ENCODE results near the gene MASP1.
"Not testable (repeated sequence)": the region's sequence is repeated elsewhere in the genome, so short reads cannot be mapped to it uniquely, and the experiment has no call there.

MASP1 gene

GRCh38 chr3:187242900-187243299 is 48.6 kb downstream of the MASP1 start:
- no peak for DNase-seq (ENCODE audit: low read depth, low spot score)
- no peak for TF ChIP-seq CTCF (IDR thresholded peaks at IDR 0.05; ENCODE audit: low read depth, low read length)
- in situ Hi-C loops (cut with HindIII; ENCODE audit: low sequenced_read_pairs): no loop called here
- no peak overlapping the region for H3K4me3 ChIP-seq (ENCODE audit: low read depth, low read length)

DNA sequence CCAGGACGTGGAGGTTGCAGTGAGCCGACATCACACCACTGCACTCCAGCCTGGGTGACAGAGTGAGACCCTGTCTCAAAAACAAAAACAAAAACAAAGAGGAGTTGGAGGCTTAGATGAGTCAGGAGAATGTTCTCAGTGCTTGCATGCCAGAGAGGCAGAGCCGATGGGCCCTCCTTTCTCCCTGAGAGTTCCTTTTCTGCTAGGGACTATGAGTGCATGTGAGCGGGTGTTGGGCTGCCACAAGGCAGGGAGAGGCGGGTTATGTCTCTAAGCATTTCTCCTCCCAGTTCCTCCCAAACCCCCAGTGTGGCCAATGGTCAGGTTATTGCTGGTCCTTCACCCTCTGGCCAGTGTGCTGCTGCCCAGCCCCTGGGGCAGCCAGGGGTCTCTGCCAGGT is 49.1 kb downstream of the MASP1 start:
- DNase-seq (ENCODE audit: low read depth, low spot score): no peak
- in situ Hi-C loops (cut with HindIII; ENCODE audit: low sequenced_read_pairs): no loop called here
- TF ChIP-seq CTCF (IDR thresholded peaks at IDR 0.05; ENCODE audit: low read depth, low read length): no peak
- no peak overlapping the region for H3K4me3 ChIP-seq (ENCODE audit: low read depth, low read length)

DNA sequence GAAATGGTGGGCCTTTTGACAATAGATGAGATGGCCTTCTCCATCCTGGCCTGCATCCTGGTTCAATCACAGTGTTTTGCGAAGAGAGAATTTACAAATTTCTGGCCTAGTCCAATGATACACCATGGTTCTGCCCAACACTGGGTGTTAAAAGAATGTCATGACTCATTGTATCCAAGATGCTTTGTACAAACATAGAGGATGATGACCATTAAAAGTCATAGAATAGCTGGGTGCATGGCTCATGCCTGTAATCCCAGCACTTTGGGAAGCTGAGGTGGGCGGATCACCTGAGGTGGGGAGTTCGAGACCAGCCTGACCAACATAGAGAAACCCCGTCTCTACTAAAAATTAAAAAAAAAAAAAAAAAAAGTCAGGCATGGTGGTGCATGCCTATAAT is 52.7 kb downstream of the MASP1 start:
- in situ Hi-C loops (cut with HindIII; ENCODE audit: low sequenced_read_pairs); DNase-seq (ENCODE audit: low read depth, low spot score); H3K4me3 ChIP-seq (ENCODE audit: low read depth, low read length): not testable (repeated sequence)

DNA sequence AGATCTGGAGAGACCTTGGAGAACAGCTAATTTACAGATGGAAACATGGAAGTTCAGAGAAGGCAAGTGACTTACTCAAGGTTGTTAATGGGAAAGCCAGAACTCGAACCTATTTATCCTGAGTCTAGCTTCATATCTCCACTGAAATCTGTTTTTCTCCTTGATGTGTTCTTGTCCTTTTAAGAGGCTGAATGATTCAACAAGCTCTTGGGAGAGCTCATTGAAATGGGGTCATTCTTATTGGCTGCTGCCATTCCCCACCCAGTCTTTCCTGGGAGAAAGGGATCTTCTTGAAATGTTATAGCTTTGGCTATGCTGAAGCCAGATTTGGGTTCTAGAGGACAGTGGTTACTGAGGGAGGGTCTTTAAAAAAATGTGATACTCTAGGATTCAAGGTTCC is 53.3 kb downstream of the MASP1 start:
- no peak overlapping the region for H3K4me3 ChIP-seq (ENCODE audit: low read depth, low read length)
- TF ChIP-seq CTCF (IDR thresholded peaks at IDR 0.05; ENCODE audit: low read depth, low read length): no peak
- in situ Hi-C loops (cut with HindIII; ENCODE audit: low sequenced_read_pairs): no loop called here
- DNase-seq (ENCODE audit: low read depth, low spot score): no peak

GRCh38 chr3:187237741-187238140 is 53.8 kb downstream of the MASP1 start:
- no peak for DNase-seq (ENCODE audit: low read depth, low spot score)
- no peak for TF ChIP-seq CTCF (IDR thresholded peaks at IDR 0.05; ENCODE audit: low read depth, low read length)
- no peak overlapping the region for H3K4me3 ChIP-seq (ENCODE audit: low read depth, low read length)
- in situ Hi-C loops (cut with HindIII; ENCODE audit: low sequenced_read_pairs): no loop called here

DNA sequence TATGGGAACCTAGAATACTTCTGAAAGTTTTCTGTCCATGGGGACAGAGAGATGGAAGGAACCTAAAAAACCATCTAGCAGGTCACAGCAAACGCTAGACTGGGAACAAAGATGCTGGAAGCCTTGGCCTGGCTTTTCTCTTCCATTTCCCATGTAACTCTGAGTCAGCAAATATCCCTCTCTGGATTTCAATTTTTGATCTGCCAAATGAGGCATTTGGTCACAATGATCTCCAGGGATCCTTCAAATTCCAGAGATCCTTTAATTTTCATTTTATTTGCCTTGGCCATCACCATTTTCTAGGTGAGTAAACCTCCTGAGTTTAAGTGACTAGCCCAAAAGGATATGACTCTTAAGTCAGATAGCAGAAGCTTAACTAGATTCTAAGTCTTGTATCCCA is 54.6 kb downstream of the MASP1 start:
- TF ChIP-seq CTCF (IDR thresholded peaks at IDR 0.05; ENCODE audit: low read depth, low read length): no peak
- DNase-seq (ENCODE audit: low read depth, low spot score): no peak
- in situ Hi-C loops (cut with HindIII; ENCODE audit: low sequenced_read_pairs): no loop called here
- H3K4me3 ChIP-seq (ENCODE audit: low read depth, low read length): no peak overlapping the region

GRCh38 chr3:187230011-187230410 is 61.5 kb downstream of the MASP1 start:
- no peak for DNase-seq (ENCODE audit: low read depth, low spot score)
- in situ Hi-C loops (cut with HindIII; ENCODE audit: low sequenced_read_pairs): no loop called here
- TF ChIP-seq CTCF (IDR thresholded peaks at IDR 0.05; ENCODE audit: low read depth, low read length): no peak
- H3K4me3 ChIP-seq (ENCODE audit: low read depth, low read length): no peak overlapping the region

All from astrocyte of the spinal cord (primary cell).